T-cell (primary cell): ENCODE measurements around the gene EHBP1L1. TPM values are rescaled to one million over a fixed set of nuclear protein-coding genes. Genes with fewer than 3 reads are reported as not detected.

Source experiments
- ATAC-seq, 4 experiments: fragments of 200-7000 bp in 3 of 4; fragments of 150-1000 bp in 1 of 4; cut with Tn5 transposase; replicated peaks in 1 of 4; 1 replicate in 3 of 4; 2 replicates in 1 of 4; pipeline ENCODE4 v1.10.0; 2021; ENCODE audit warnings: moderate library complexity in 3 of 4, mild to moderate bottlenecking in 2 of 4, moderate number of reproducible peaks in 1 of 4
- CTCF ChIA-PET, 2 donors: fragments of 300-600 bp; sonication (Branson Sonifier 250); formaldehyde crosslinking; loops; one replicate each; lab custom pipeline; 2022; ENCODE audit warnings: antibody characterized with exemption in 2 of 2; lab: Charles Lee
- POLR2A ChIA-PET, 2 donors: fragments of 300-600 bp; sonication (Branson Sonifier 250); formaldehyde crosslinking; loops; one replicate each; lab custom pipeline; 2022; ENCODE audit warnings: antibody characterized with exemption in 2 of 2; lab: Charles Lee
- DNase-seq, 35 experiments: peaks; one replicate each; pipeline versions ENCODE4 v3.0.0 to v3.0.0-alpha.2; 2013 to 2023
- H3K27ac ChIP-seq: one replicate; pipeline ENCODE4 v1.5.1; 2013; ENCODE audit warnings: low read length
- H3K27me3 ChIP-seq, 2 experiments: replicated peaks in 1 of 2; 1 replicate in 1 of 2; 2 replicates in 1 of 2; pipeline versions ENCODE4 v1.6.1 to v1.7.0; 2013; ENCODE audit warnings: low read length in 1 of 2, mixed read lengths in 1 of 2; ENCODE audit not compliant: control insufficient read depth in 2 of 2, insufficient read depth in 2 of 2; ENCODE audit errors: extremely low read depth in 1 of 2
- H3K36me3 ChIP-seq, 2 donors: 1 replicate in 1 of 2; 2 replicates in 1 of 2; pipeline versions ENCODE4 v1.6.1 to v1.7.0; 2013; ENCODE audit warnings: low read length in 1 of 2; ENCODE audit not compliant: control insufficient read depth in 2 of 2, insufficient read depth in 1 of 2; ENCODE audit errors: extremely low read depth in 1 of 2
- H3K4me1 ChIP-seq, 2 experiments: 1 replicate in 1 of 2; 2 replicates in 1 of 2; pipeline versions ENCODE4 v1.6.1 to v1.7.0; 2013; ENCODE audit warnings: low read length in 2 of 2, mixed read lengths in 1 of 2; ENCODE audit not compliant: insufficient read depth in 2 of 2, control insufficient read depth in 1 of 2; ENCODE audit errors: extremely low read depth in 1 of 2
- H3K4me3 ChIP-seq, 2 donors: 1 replicate in 1 of 2; 2 replicates in 1 of 2; pipeline versions ENCODE4 v1.5.1 to v1.7.0; 2013; ENCODE audit warnings: mild to moderate bottlenecking in 2 of 2, low read length in 1 of 2, moderate library complexity in 1 of 2; ENCODE audit not compliant: control insufficient read depth in 1 of 2; ENCODE audit errors: extremely low read depth in 1 of 2
- H3K9me3 ChIP-seq: 2 replicates; pipeline ENCODE4 v1.7.0; 2013
- H3K27ac Mint-ChIP-seq, 2 donors: one replicate each; pipeline ENCODE4 v1.8.0; 2020 to 2021; ENCODE audit warnings: mild to moderate bottlenecking in 2 of 2, mixed read lengths in 2 of 2
- H3K27me3 Mint-ChIP-seq, 2 donors: one replicate each; pipeline ENCODE4 v1.8.0; 2021 to 2022; ENCODE audit warnings: mixed read lengths in 2 of 2
- H3K36me3 Mint-ChIP-seq: one replicate; pipeline ENCODE4 v1.8.0; 2021; ENCODE audit warnings: mixed read lengths
- H3K4me1 Mint-ChIP-seq, 3 donors: one replicate each; pipeline ENCODE4 v1.8.0; 2020 to 2022; ENCODE audit warnings: mixed read lengths in 3 of 3, mild to moderate bottlenecking in 1 of 3
- H3K4me3 Mint-ChIP-seq, 3 donors: one replicate each; pipeline ENCODE4 v1.8.0; 2020 to 2022; ENCODE audit warnings: mild to moderate bottlenecking in 3 of 3, mixed read lengths in 3 of 3, moderate library complexity in 3 of 3
- H3K9me3 Mint-ChIP-seq, 3 donors: one replicate each; pipeline ENCODE4 v1.8.0; 2020 to 2022; ENCODE audit warnings: mixed read lengths in 3 of 3
- WGBS: methylation state at CpG from one replicate; pipeline ENCODE4 v1.1.5; 2013; ENCODE audit warnings: missing lambda C conversion rate; ENCODE audit not compliant: insufficient coverage; 5-methylcytosine and 5-hydroxymethylcytosine counted together
- total RNA-seq, 35 experiments: library from RNA in 6 of 35; stranded (reverse) in 6 of 35; fragments of 120-200 nt in 1 of 35; gene quantifications; one replicate each; pipeline versions ENCODE4 v1.2.1 to v1.2.4 and lab custom pipeline; 2013 to 2026

EHBP1L1 gene
- total RNA-seq, 5 donors from 2014 or later (not counting 1 experiment from before 2014, with no cell fraction given): 115 to 170 (median 150) TPM

DNA sequence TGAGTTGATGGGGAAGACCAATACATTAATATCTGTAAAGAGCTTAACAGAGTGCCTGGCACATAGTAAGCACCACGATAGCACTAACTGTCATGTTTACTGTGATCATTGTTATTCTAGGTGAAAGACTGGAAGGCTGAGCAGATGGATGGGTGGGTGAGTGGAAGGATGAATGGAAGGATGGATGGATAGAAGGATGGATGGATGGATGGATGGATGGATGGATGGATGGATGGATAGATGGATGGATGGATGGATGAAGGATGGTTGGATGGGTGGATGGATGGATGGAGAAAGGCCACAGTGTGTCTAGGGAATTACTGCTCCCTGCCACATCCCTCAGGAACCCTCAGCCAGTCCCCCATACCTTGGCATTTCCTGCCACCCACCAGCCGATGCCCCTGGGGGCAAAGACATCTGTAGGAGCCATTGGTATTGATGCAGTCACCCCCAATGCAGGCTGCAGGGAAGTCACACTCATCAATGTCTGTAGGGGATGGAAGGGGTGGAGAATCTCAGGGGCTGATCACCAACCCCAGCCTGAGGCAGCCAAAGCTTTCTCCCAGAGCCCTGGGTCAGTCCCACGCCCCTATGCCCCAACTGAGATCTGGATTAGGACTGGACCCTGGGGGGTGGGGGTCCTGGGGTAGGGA, 33.0 kb upstream of the EHBP1L1 start:
- DNase-seq: no peak
- Histone ChIP-seq H3K27me3 (no peaks in the 10 kb centered on the region), H3K9me3 (no peaks in the 10 kb centered on the region), H3K36me3 (peaks cover 5 to 9% of the 10 kb centered on the region in 2 donors), H3K27ac (no peak overlapping the region), H3K4me1 (peaks cover 10 to 44% of the 10 kb centered on the region in 2 experiments), H3K4me3 (no peak overlapping the region)
- H3K4me1 Mint-ChIP-seq: peaks cover 32 to 48% (median 43%) of the 10 kb centered on the region in 3 donors
- H3K36me3 Mint-ChIP-seq: peaks cover 3% of the 10 kb centered on the region
- ChIA-PET CTCF (interaction anchor here in 1 of 2 donors (1.9 kb wide), 1 partner anchor 33 kb away, joined by 5 read pairs; the partner anchor contains the start of gene EHBP1L1), POLR2A (interaction anchor here in 1 of 2 donors (0.6 kb wide), 1 partner anchor 42 kb away, joined by 6 read pairs; no protein-coding TSS in a partner anchor)
- 100% methylated on average over 1 of the region's 3 CpGs for WGBS
- no peak for ATAC-seq
- no peaks in the 10 kb centered on the region for H3K27me3 Mint-ChIP-seq
- no peaks in the 10 kb centered on the region for H3K9me3 Mint-ChIP-seq
- peak overlapping the region; percentile 9 to 24 for H3K27ac Mint-ChIP-seq
- H3K4me3 Mint-ChIP-seq: no peak overlapping the region

DNA sequence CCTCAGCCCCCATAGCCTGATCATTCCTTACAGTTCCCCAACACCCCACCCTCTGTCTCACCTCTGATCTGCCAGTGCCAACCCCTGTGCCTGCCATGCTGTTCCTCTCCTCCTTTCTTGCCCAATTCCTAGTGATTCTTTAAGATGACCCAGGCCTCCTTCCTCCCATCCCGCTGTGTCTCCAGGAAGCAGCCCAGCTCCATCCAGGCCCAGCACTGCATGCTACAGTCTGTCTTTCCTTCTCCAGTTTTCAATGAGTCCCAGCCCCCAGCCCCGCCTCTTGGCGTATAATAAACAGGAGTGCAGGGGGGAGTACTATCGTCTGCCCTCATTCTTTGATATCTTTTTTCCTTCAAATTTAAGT, 30.0 kb upstream of the EHBP1L1 start:
- ChIA-PET POLR2A (no interaction called here), CTCF (interaction anchor here (0.5 to 0.8 kb wide), 3 partner anchors 18 to 805 kb away, joined by 3 to 6 read pairs (median 3); no protein-coding TSS in a partner anchor)
- peak overlapping the region; percentile 93 to 95 for H3K27ac Mint-ChIP-seq
- Histone ChIP-seq H3K4me1 (peaks cover 16 to 51% of the 10 kb centered on the region in 2 experiments), H3K4me3 (no peak overlapping the region), H3K9me3 (no peaks in the 10 kb centered on the region), H3K36me3 (peaks cover 0 to 11% of the 10 kb centered on the region in 2 donors), H3K27ac (peak overlapping the region; percentile 76), H3K27me3 (no peaks in the 10 kb centered on the region)
- peaks cover 10% of the 10 kb centered on the region for H3K36me3 Mint-ChIP-seq
- no peaks in the 10 kb centered on the region for H3K9me3 Mint-ChIP-seq
- H3K4me3 Mint-ChIP-seq: peak overlapping the region; percentile 57 to 79 (median 78)
- H3K4me1 Mint-ChIP-seq: peaks cover 47 to 66% (median 58%) of the 10 kb centered on the region in 3 donors
- no CpG with 5 or more reads among the region's 4 CpGs for WGBS
- DNase-seq (no peak), ATAC-seq (no peak)
- no peaks in the 10 kb centered on the region for H3K27me3 Mint-ChIP-seq

DNA sequence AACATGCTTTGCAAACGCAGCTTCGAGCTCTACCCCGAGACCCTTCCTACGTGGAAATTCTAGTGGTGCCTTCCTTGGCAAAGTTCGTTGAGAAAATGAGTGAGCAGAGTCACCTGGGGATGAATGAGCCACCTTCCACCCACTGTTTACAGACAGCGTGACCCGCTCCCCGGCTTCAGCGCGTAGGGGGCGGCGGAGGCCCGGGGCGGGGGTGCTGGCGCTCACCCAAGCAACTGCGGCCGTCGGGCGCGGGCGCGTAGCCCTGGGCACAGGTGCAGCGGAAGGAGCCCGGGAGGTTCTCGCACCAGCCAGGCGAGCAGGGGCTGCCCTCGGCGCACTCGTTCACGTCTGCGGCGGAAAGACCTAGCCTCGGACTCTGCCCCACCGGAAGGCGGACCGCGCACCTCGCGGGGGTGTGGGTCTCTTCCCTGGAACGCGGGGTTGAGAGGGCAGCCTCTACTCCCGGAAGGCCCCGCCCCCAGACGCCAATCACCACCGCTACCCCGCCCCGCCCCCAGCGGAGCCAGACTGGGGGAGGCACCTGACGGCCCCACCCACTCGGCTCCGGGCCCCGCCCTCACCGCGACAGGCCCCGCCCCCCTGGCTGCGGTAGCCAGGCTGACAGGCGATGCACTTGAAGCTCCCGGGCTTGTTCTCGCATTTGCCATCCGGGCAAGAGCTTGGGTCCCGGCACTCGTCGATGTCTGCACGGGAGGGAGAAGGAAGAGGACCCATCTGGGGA, 29.5 kb upstream of the EHBP1L1 start:
- Histone ChIP-seq H3K27me3 (no peaks in the 10 kb centered on the region), H3K9me3 (no peaks in the 10 kb centered on the region), H3K4me3 (peak overlapping the region; percentile 43 to 52), H3K36me3 (peaks cover 2 to 17% of the 10 kb centered on the region in 2 donors), H3K4me1 (peaks cover 11 to 51% of the 10 kb centered on the region in 2 experiments), H3K27ac (peak overlapping the region; percentile 76)
- Mint-ChIP-seq H3K4me1 (peaks cover 44 to 66% (median 58%) of the 10 kb centered on the region in 3 donors), H3K9me3 (no peaks in the 10 kb centered on the region), H3K27me3 (no peaks in the 10 kb centered on the region), H3K4me3 (peak overlapping the region; percentile 77 to 79 (median 78)), H3K27ac (peak overlapping the region; percentile 93 to 95), H3K36me3 (peaks cover 12% of the 10 kb centered on the region)
- ATAC-seq: peak; percentile 83 to 88 (median 84)
- ChIA-PET CTCF (interaction anchor here in 1 of 2 donors (0.6 to 0.8 kb wide), 5 partner anchors 18 to 804 kb away, joined by 3 to 4 read pairs (median 3); no protein-coding TSS in a partner anchor), POLR2A (interaction anchor here (0.5 to 0.7 kb wide), 5 partner anchors 24 to 48 kb away, joined by 3 to 5 read pairs (median 4); partner anchors contain the start of genes EHBP1L1 (in 2 of the 2), MALAT1 (in 1 of the 2) and ZNRD2 (in 1 of the 2))
- WGBS: 2% methylated on average over 53 of the region's 64 CpGs
- DNase-seq: peak; percentile 91 to 99 (median 96)

DNA sequence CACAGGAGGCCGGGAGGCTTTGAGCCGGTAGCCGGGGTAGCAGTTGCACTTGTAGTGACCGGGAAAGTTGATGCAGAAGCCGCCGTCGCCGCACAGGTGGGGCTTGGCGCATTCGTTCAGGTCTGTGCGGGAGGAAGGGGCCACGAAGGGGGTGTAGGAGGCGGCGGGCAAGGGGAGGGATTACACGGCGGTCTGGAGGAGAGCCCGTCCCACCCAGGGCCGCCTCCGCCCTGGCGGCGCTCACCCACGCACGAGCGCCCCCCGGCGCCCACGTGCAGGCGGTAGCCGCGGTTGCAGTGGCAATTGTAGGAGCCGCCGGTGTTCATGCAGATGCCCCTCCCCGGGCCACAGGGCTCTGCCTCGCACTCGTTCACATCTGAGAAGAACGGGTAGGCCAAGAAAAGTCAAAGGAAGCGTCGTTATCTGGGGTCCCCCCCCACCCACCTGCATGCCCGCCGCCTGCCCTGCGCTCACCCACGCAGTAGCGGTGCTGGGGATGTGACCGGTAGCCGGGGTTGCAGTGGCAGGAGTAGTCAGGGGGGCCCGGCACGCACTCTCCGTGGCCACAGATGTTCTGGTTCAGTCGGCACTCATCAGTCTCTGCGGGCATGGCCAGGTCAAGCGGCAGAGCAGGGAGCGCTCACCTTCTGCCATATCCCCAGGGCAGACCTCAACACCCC, 28.3 kb upstream of the EHBP1L1 start:
- POLR2A ChIA-PET: no interaction called here

DNA sequence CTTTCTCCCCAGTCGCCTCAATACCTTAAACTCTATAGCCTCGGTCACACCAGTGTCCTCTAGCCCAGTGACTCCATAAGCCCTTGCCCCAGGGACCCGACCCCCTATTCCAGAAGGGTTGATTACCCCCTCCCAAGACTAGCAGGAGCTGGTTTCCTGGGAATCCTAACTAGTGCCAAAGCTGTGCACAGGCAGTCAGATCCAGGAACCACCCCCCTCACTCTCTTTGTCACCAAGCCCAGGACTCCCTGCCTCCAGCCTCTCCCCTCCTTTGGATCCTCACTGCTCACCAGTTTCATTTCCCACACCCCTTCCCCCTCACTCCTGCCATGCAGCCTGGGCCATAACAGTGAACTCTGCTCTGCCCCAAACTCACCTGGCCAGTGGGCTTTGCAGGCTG, 27.5 kb upstream of the EHBP1L1 start:
- Mint-ChIP-seq H3K4me1 (peaks cover 57 to 76% (median 69%) of the 10 kb centered on the region in 3 donors), H3K27me3 (no peaks in the 10 kb centered on the region), H3K27ac (peak overlapping the region; percentile 84 to 85), H3K9me3 (no peaks in the 10 kb centered on the region), H3K4me3 (peak overlapping the region in 2 of 3 donors; percentile 45 to 79), H3K36me3 (peaks cover 16% of the 10 kb centered on the region)
- Histone ChIP-seq H3K4me3 (no peak overlapping the region), H3K9me3 (no peaks in the 10 kb centered on the region), H3K27ac (peak overlapping the region; percentile 34), H3K27me3 (no peaks in the 10 kb centered on the region), H3K36me3 (peaks cover 3 to 21% of the 10 kb centered on the region in 2 donors), H3K4me1 (peaks cover 17 to 64% of the 10 kb centered on the region in 2 experiments)
- 86% methylated on average over 3 of the region's 3 CpGs for WGBS
- ChIA-PET POLR2A (no interaction called here), CTCF (interaction anchor here in 1 of 2 donors (0.5 kb wide), 1 partner anchor 172 kb away, joined by 4 read pairs; no protein-coding TSS in a partner anchor)
- no peak for ATAC-seq
- DNase-seq: no peak

More for the DNA sequence above, 28.3 kb upstream of the EHBP1L1 start:
- peak overlapping the region; percentile 45 to 79 (median 78) for H3K4me3 Mint-ChIP-seq
- peaks cover 12 to 56% of the 10 kb centered on the region in 2 experiments for H3K4me1 ChIP-seq
- H3K27ac ChIP-seq: peak overlapping the region; percentile 63
- no peaks in the 10 kb centered on the region for H3K9me3 Mint-ChIP-seq
- CTCF ChIA-PET: interaction anchor here in 1 of 2 donors (0.8 kb wide), 2 partner anchors 18 to 232 kb away, joined by 3 to 4 read pairs; no protein-coding TSS in a partner anchor
- peaks cover 50 to 71% (median 61%) of the 10 kb centered on the region in 3 donors for H3K4me1 Mint-ChIP-seq
- ATAC-seq: peak in 1 of 4 experiments; percentile 3
- no peaks in the 10 kb centered on the region for H3K27me3 Mint-ChIP-seq
- peak in 13 of 35 experiments; percentile 25 to 71 (median 43) for DNase-seq
- WGBS: 63% methylated on average over 45 of the region's 52 CpGs
- H3K36me3 Mint-ChIP-seq: peaks cover 18% of the 10 kb centered on the region
- peaks cover 3 to 21% of the 10 kb centered on the region in 2 donors for H3K36me3 ChIP-seq
- H3K27me3 ChIP-seq: no peaks in the 10 kb centered on the region
- H3K9me3 ChIP-seq: no peaks in the 10 kb centered on the region
- H3K4me3 ChIP-seq: peak overlapping the region in 1 of 2 donors; percentile 43
- peak overlapping the region; percentile 93 for H3K27ac Mint-ChIP-seq
